Neural cell (in vitro differentiated cells): ENCODE measurements around the gene SYNJ1. TPM values are rescaled to one million over a fixed set of nuclear protein-coding genes. Genes with fewer than 3 reads are reported as not detected.

Source experiments
- H2AFZ ChIP-seq: fragments of 200-600, 300-800 bp; sonication (generic), shearing (Covaris generic); 2 replicates; pipeline ENCODE4 v1.6.0; 2014; ENCODE audit warnings: low read depth, mild to moderate bottlenecking, antibody characterized with exemption, low read length, moderate library complexity
- H3F3A ChIP-seq: fragments of 200-600 bp; shearing (Covaris generic); 2 replicates; pipeline ENCODE4 v1.6.1; 2016; ENCODE audit warnings: mild to moderate bottlenecking, moderate library complexity, mixed read lengths, antibody characterized with exemption, low read length; ENCODE audit not compliant: insufficient read depth, poor library complexity, severe bottlenecking
- H3K27ac ChIP-seq: fragments of 200-600, 300-800 bp; sonication (generic), shearing (Covaris generic); 2 replicates; pipeline ENCODE4 v1.5.1; 2014; ENCODE audit warnings: mild to moderate bottlenecking, low read length, moderate library complexity
- H3K27me3 ChIP-seq: fragments of 300-800, 200-600 bp; sonication (generic), shearing (Covaris generic); 2 replicates; pipeline ENCODE4 v1.6.0; 2014; ENCODE audit warnings: mild to moderate bottlenecking, low read depth, low read length, moderate library complexity; ENCODE audit not compliant: insufficient read depth
- H3K36me3 ChIP-seq: fragments of 300-800, 200-600 bp; sonication (generic), shearing (Covaris generic); 2 replicates; pipeline ENCODE4 v1.5.1; 2014; ENCODE audit warnings: mild to moderate bottlenecking, antibody characterized with exemption, low read length, moderate library complexity; ENCODE audit not compliant: insufficient read depth
- H3K4me2 ChIP-seq: fragments of 300-800, 200-600 bp; sonication (generic), shearing (Covaris generic); 2 replicates; pipeline ENCODE4 v1.6.0; 2014; ENCODE audit warnings: mild to moderate bottlenecking, low read length
- H3K4me3 ChIP-seq: fragments of 300-800, 200-600 bp; sonication (generic), shearing (Covaris generic); 2 replicates; pipeline ENCODE4 v1.5.1; 2014; ENCODE audit warnings: mild to moderate bottlenecking, low read length, moderate library complexity
- H3K79me2 ChIP-seq: fragments of 200-600 bp; shearing (Covaris generic); replicated peaks from 2 replicates; pipeline ENCODE4 v1.6.0; 2014; ENCODE audit warnings: mild to moderate bottlenecking, low read length, moderate library complexity; ENCODE audit not compliant: insufficient read depth
- H3K9ac ChIP-seq: fragments of 300-800, 200-600 bp; sonication (generic), shearing (Covaris generic); 2 replicates; pipeline ENCODE4 v1.6.1; 2016; ENCODE audit warnings: mild to moderate bottlenecking, low read length, mixed read lengths
- H3K9me2 ChIP-seq: fragments of 200-600 bp; shearing (Covaris generic); 2 replicates; pipeline ENCODE4 v1.6.1; 2016; ENCODE audit warnings: mild to moderate bottlenecking, low read length, mixed read lengths; ENCODE audit not compliant: insufficient read depth
- H3K9me3 ChIP-seq: fragments of 200-600, 300-800 bp; sonication (generic), shearing (Covaris generic); 2 replicates; pipeline ENCODE4 v1.6.1; 2016; ENCODE audit warnings: mild to moderate bottlenecking, mixed run types, low read length, moderate library complexity, mixed read lengths
- H4K20me1 ChIP-seq: fragments of 200-600 bp; shearing (Covaris generic); 2 replicates; pipeline ENCODE4 v1.6.1; 2016; ENCODE audit warnings: mild to moderate bottlenecking, mixed run types; ENCODE audit not compliant: insufficient read depth
- CTCF ChIP-seq: fragments of 450-650 bp; IDR thresholded peaks from 2 replicates; pipeline ENCODE4 v1.5.1; 2014; ENCODE audit warnings: antibody characterized with exemption, mild to moderate bottlenecking, moderate library complexity; ENCODE audit not compliant: poor library complexity, severe bottlenecking
- EP300 ChIP-seq: fragments of 450-650 bp; conservative IDR thresholded peaks from 2 replicates; pipeline ENCODE4 v1.6.1; 2014; ENCODE audit warnings: antibody characterized with exemption, mild to moderate bottlenecking, moderate library complexity; ENCODE audit not compliant: poor library complexity, severe bottlenecking
- EZH2 ChIP-seq: fragments of 200-600, 300-800 bp; shearing (Covaris generic), sonication (generic); IDR thresholded peaks from 2 replicates; pipeline ENCODE4 v1.6.1; 2014; ENCODE audit warnings: antibody characterized with exemption, low read length, borderline replicate concordance, mild to moderate bottlenecking; ENCODE audit not compliant: insufficient read depth, poor library complexity, severe bottlenecking
- MXI1 ChIP-seq: fragments of 450-650 bp; conservative IDR thresholded peaks from 2 replicates; pipeline ENCODE4 v1.6.1; 2014; ENCODE audit warnings: antibody characterized with exemption, mild to moderate bottlenecking; ENCODE audit not compliant: poor library complexity, severe bottlenecking
- POLR2AphosphoS5 ChIP-seq: IDR thresholded peaks from 2 replicates; pipeline ENCODE4 v1.6.1; 2012
- RAD21 ChIP-seq: fragments of 450-650 bp; conservative IDR thresholded peaks from 2 replicates; pipeline ENCODE4 v1.6.1; 2014; ENCODE audit warnings: antibody characterized with exemption, mild to moderate bottlenecking, moderate library complexity
- REST ChIP-seq: IDR thresholded peaks from 2 replicates; pipeline ENCODE4 v1.6.1; 2012; ENCODE audit warnings: borderline replicate concordance
- SMC3 ChIP-seq: fragments of 450-650 bp; conservative IDR thresholded peaks from 2 replicates; pipeline ENCODE4 v1.6.1; 2014; ENCODE audit warnings: antibody characterized with exemption, mild to moderate bottlenecking, moderate library complexity; ENCODE audit not compliant: poor library complexity
- TAF1 ChIP-seq: IDR thresholded peaks from 2 replicates; pipeline ENCODE4 v1.6.1; 2012; ENCODE audit warnings: low read depth
- polyA plus RNA-seq: library from polyadenylated mRNA; depleted of rRNA; stranded (reverse); fragments of >200 nt; gene quantifications from 2 replicates; pipeline ENCODE4 v1.2.3, GENCODE V29; 2014

SYNJ1 gene
- polyA plus RNA-seq, 1 donor from 2014 or later: 24.1 TPM

- Histone ChIP-seq H3K27me3 (no peaks in the 10 kb centered on the region), H2AFZ (no peak overlapping the region), H3K9me2 (no peaks in the 10 kb centered on the region), H3K36me3 (peaks cover 5% of the 10 kb centered on the region), H3K79me2 (no peaks in the 10 kb centered on the region), H3F3A (no peaks in the 10 kb centered on the region), H3K4me2 (no peak overlapping the region), H3K9ac (no peak overlapping the region), H4K20me1 (no peaks in the 10 kb centered on the region), H3K27ac (no peak overlapping the region), H3K9me3 (no peaks in the 10 kb centered on the region), H3K4me3 (no peak overlapping the region)
- no peak for TF ChIP-seq POLR2AphosphoS5
- no peak for TF ChIP-seq SMC3
- TF ChIP-seq EZH2: no peak
- TF ChIP-seq TAF1: no peak
- TF ChIP-seq RAD21: no peak
- no peak for TF ChIP-seq MXI1
- TF ChIP-seq EP300: no peak
- TF ChIP-seq REST: no peak
- TF ChIP-seq CTCF: no peak
Observed at GRCh38 chr21:32690085-32690484, 37.7 kb downstream of the SYNJ1 start.

GRCh38 chr21:32687643-32688345 is 40.0 kb downstream of the SYNJ1 start:
- Histone ChIP-seq H3K9ac (no peak overlapping the region), H2AFZ (no peak overlapping the region), H3K9me3 (no peaks in the 10 kb centered on the region), H3K4me2 (no peak overlapping the region), H3K4me3 (no peak overlapping the region), H3K27ac (no peak overlapping the region), H3K36me3 (peaks cover 5% of the 10 kb centered on the region), H3K79me2 (no peaks in the 10 kb centered on the region), H3K27me3 (no peaks in the 10 kb centered on the region), H3F3A (no peaks in the 10 kb centered on the region), H4K20me1 (no peaks in the 10 kb centered on the region), H3K9me2 (no peaks in the 10 kb centered on the region)
- TF ChIP-seq POLR2AphosphoS5 (no peak), SMC3 (no peak), EP300 (no peak), MXI1 (no peak), TAF1 (no peak), CTCF (no peak), EZH2 (no peak), RAD21 (no peak), REST (no peak)
